Caco-2 (cell line): Measurements from ENCODE around the gene ANKRD12. TPM values are rescaled to one million over a fixed set of nuclear protein-coding genes. Genes with fewer than 3 reads are reported as not detected.

ENCODE experiments used
- BruUV-seq: library from RNA; stranded (reverse); fragments of 400-500 nt; replicated peaks from 2 replicates; lab custom pipeline; 2021; lab: Mats Ljungman, UMichigan
- CTCF ChIA-PET: fragments of 300-600 bp; sonication (Branson Sonifier 250); formaldehyde crosslinking; loops from one replicate; lab custom pipeline; 2022; ENCODE audit warnings: antibody characterized with exemption; lab: Charles Lee
- POLR2A ChIA-PET: fragments of 300-600 bp; sonication (Branson Sonifier 250); formaldehyde crosslinking; loops from one replicate; lab custom pipeline; 2022; ENCODE audit warnings: antibody characterized with exemption; lab: Charles Lee
- DNase-seq, 2 experiments: peaks; one replicate each; pipeline versions ENCODE4 v3.0.0 to v3.0.0-alpha.2; 2020 to 2022
- H3K27me3 ChIP-seq: replicated peaks from 2 replicates; pipeline ENCODE4 v1.6.0; 2011; ENCODE audit warnings: low read length; ENCODE audit not compliant: control insufficient read depth, insufficient read depth
- H3K36me3 ChIP-seq: 2 replicates; pipeline ENCODE4 v1.5.1; 2011; ENCODE audit warnings: low read length; ENCODE audit not compliant: control insufficient read depth, insufficient read depth
- H3K4me1 ChIP-seq: fragments of 250-450 bp; sonication (Bioruptor Pico); 2 replicates; pipeline ENCODE4 v1.5.1; 2020; ENCODE audit warnings: mild to moderate bottlenecking
- H3K4me3 ChIP-seq: 2 replicates; pipeline ENCODE4 v1.5.1; 2011; ENCODE audit warnings: low read depth, mild to moderate bottlenecking, control low read depth, low read length
- H3K9me3 ChIP-seq: fragments of 250-450 bp; sonication (Bioruptor Pico); 2 replicates; pipeline ENCODE4 v1.5.1; 2020; ENCODE audit warnings: mild to moderate bottlenecking, moderate library complexity
- H3K27ac Mint-ChIP-seq: one replicate; pipeline ENCODE4 v1.8.0; 2022; ENCODE audit warnings: mixed read lengths; ENCODE audit not compliant: unreplicated experiment
- H3K27me3 Mint-ChIP-seq: one replicate; pipeline ENCODE4 v1.8.0; 2022; ENCODE audit warnings: mixed read lengths; ENCODE audit not compliant: insufficient read depth, unreplicated experiment
- H3K36me3 Mint-ChIP-seq: one replicate; pipeline ENCODE4 v1.8.0; 2022; ENCODE audit warnings: mild to moderate bottlenecking, mixed read lengths; ENCODE audit not compliant: insufficient read depth, unreplicated experiment
- H3K4me1 Mint-ChIP-seq: one replicate; pipeline ENCODE4 v1.8.0; 2022; ENCODE audit warnings: low read depth, mixed read lengths; ENCODE audit not compliant: unreplicated experiment
- H3K4me3 Mint-ChIP-seq: one replicate; pipeline ENCODE4 v1.8.0; 2022; ENCODE audit warnings: mild to moderate bottlenecking, moderate library complexity, mixed read lengths; ENCODE audit not compliant: unreplicated experiment
- H3K9me3 Mint-ChIP-seq: one replicate; pipeline ENCODE4 v1.8.0; 2022; ENCODE audit warnings: mixed read lengths; ENCODE audit not compliant: unreplicated experiment
- CTCF ChIP-seq, 2 experiments: fragments of 200-600 bp in 1 of 2; IDR thresholded peaks; 1 replicate in 1 of 2; 2 replicates in 1 of 2; pipeline versions ENCODE4 v1.5.1 to v1.8.0; 2011 to 2022; ENCODE audit warnings: antibody characterized with exemption in 1 of 2, control low read depth in 1 of 2, inconsistent platforms in 1 of 2, low read depth in 1 of 2, low read length in 1 of 2, mild to moderate bottlenecking in 1 of 2, moderate library complexity in 1 of 2; ENCODE audit not compliant: insufficient read depth in 1 of 2, severe bottlenecking in 1 of 2, unreplicated experiment in 1 of 2
- intact Hi-C: fragments of 100-400 bp; cut with micrococcal nuclease; formaldehyde crosslinking; loops from one replicate; pipeline ENCODE4 v1.10.0; 2022; ENCODE audit not compliant: unreplicated experiment
- total RNA-seq: library from RNA; stranded (reverse); gene quantifications from 2 replicates; pipeline ENCODE4 v1.2.3, GENCODE V29; 2022

ANKRD12 gene
- total RNA-seq, 1 experiment from 2014 or later, result 33.2 TPM

GRCh38 chr18:9124824-9125223 lies 11.8 kb upstream of the ANKRD12 start:
- Mint-ChIP-seq H3K36me3 (peaks cover 74% of the 10 kb centered on the region), H3K27me3 (no peaks in the 10 kb centered on the region), H3K4me1 (peaks cover 8% of the 10 kb centered on the region), H3K9me3 (no peaks in the 10 kb centered on the region), H3K4me3 (no peak overlapping the region), H3K27ac (no peak overlapping the region)
- no TSS peak for BruUV-seq
- H3K27me3 ChIP-seq, result no peaks in the 10 kb centered on the region
- no peak for TF ChIP-seq CTCF (IDR thresholded peaks at IDR 0.05; ENCODE audit: insufficient read depth in 1 of 2, low read depth in 1 of 2, low read length in 1 of 2, severe bottlenecking in 1 of 2, unreplicated experiment in 1 of 2)
- intact Hi-C loops, result no loop called here
- no peak for DNase-seq
- no peaks in the 10 kb centered on the region for H3K4me1 ChIP-seq
- H3K9me3 ChIP-seq, result no peaks in the 10 kb centered on the region
- ChIA-PET CTCF (no interaction called here), POLR2A (no interaction called here)
- no peak overlapping the region for H3K4me3 ChIP-seq
- H3K36me3 ChIP-seq, result peaks cover 1% of the 10 kb centered on the region; the same call in 1 of the 2 replicates

GRCh38 chr18:9126337-9126736 lies 10.2 kb upstream of the ANKRD12 start:
- CTCF ChIA-PET, result no interaction called here
- POLR2A ChIA-PET, result no interaction called here
- Mint-ChIP-seq H3K4me3 (no peak overlapping the region), H3K36me3 (peaks cover 77% of the 10 kb centered on the region), H3K27ac (no peak overlapping the region), H3K4me1 (peaks cover 8% of the 10 kb centered on the region), H3K9me3 (no peaks in the 10 kb centered on the region), H3K27me3 (no peaks in the 10 kb centered on the region)
- TF ChIP-seq CTCF (IDR thresholded peaks at IDR 0.05; ENCODE audit: insufficient read depth in 1 of 2, low read depth in 1 of 2, low read length in 1 of 2, severe bottlenecking in 1 of 2, unreplicated experiment in 1 of 2), result no peak
- no peaks in the 10 kb centered on the region for H3K4me1 ChIP-seq
- BruUV-seq, result no TSS peak
- intact Hi-C loops, result no loop called here
- H3K4me3 ChIP-seq, result no peak overlapping the region
- peaks cover 2% of the 10 kb centered on the region; the same call in 1 of the 2 replicates for H3K36me3 ChIP-seq
- no peaks in the 10 kb centered on the region for H3K27me3 ChIP-seq
- no peaks in the 10 kb centered on the region for H3K9me3 ChIP-seq
- no peak for DNase-seq

GRCh38 chr18:9130195-9130594 lies 6.4 kb upstream of the ANKRD12 start:
- no TSS peak for BruUV-seq
- no peak for TF ChIP-seq CTCF (IDR thresholded peaks at IDR 0.05; ENCODE audit: insufficient read depth in 1 of 2, low read depth in 1 of 2, low read length in 1 of 2, severe bottlenecking in 1 of 2, unreplicated experiment in 1 of 2)
- CTCF ChIA-PET, result no interaction called here

More at GRCh38 chr18:9130195-9130594, 6.4 kb upstream of the ANKRD12 start:
- H3K9me3 Mint-ChIP-seq, result no peaks in the 10 kb centered on the region
- intact Hi-C loops, result loop anchor here (10.0 kb wide), 2 partner anchors 205 to 385 kb away; partner anchors contain the start of gene TWSG1
- DNase-seq, result no peak
- H3K36me3 Mint-ChIP-seq, result peaks cover 73% of the 10 kb centered on the region
- POLR2A ChIA-PET, result no interaction called here
- no peak overlapping the region for H3K4me3 Mint-ChIP-seq
- Histone ChIP-seq H3K27me3 (no peaks in the 10 kb centered on the region), H3K4me3 (no peak overlapping the region), H3K4me1 (peaks cover 9% of the 10 kb centered on the region), H3K36me3 (peaks cover 2% of the 10 kb centered on the region; the same call in 1 of the 2 replicates), H3K9me3 (no peaks in the 10 kb centered on the region)
- no peaks in the 10 kb centered on the region for H3K27me3 Mint-ChIP-seq
- H3K4me1 Mint-ChIP-seq, result peaks cover 20% of the 10 kb centered on the region
- peak overlapping the region; percentile 60 for H3K27ac Mint-ChIP-seq
